Left lobe of liver (tissue), 2 donors: ENCODE data around the gene FAM53B. TPM values are rescaled to one million over a fixed set of nuclear protein-coding genes. Genes with fewer than 3 reads are reported as not detected.
"Not testable (repeated sequence)": the region's sequence is repeated elsewhere in the genome, so short reads cannot be mapped to it uniquely, and the experiment has no call there.

ENCODE experiments used
- ATAC-seq: fragments of 200-7000 bp; cut with Tn5 transposase; one replicate; pipeline ENCODE4 v1.9.1; 2020; ENCODE audit warnings: mild to moderate bottlenecking, moderate library complexity
- DNase-seq: peaks from one replicate; pipeline ENCODE4 v3.0.0-alpha.2; 2020; ENCODE audit warnings: low spot score
- total RNA-seq: library from RNA; stranded (reverse); gene quantifications from one replicate; pipeline ENCODE4 v1.2.1, GENCODE V29; 2021
- donor health status: DM: no; HTN: no; CAD: no; lungs with moderate emphysema.
- donor health status: DM: no; HTN: yes; CAD: no.

FAM53B gene
- total RNA-seq, 1 donor from 2014 or later: 5.7 TPM

DNA sequence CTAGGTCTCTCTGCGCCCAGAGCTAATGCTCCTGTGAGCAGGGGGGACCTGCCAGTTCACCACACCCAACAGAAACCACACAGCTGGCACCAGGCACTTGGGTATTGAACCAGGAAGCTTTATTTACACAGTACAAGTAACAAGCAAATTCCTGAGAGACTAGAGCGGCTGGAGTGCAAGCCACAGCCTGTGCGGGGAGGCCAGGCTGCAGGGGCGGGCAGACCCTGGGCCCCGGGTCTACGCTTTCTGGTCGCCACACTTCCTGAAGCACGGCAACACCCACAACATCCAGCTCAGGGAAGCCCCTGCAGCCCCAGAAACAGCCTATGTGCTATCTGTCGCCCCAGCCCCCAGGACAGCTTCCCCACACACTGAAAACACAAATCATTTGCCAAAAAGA is 125.0 kb downstream of the FAM53B start:
- DNase-seq (no peak), ATAC-seq (no peak)

GRCh38 chr10:124618470-124619073 is 125.6 kb downstream of the FAM53B start:
- ATAC-seq (no peak), DNase-seq (no peak)

GRCh38 chr10:124616836-124617130 is 127.4 kb downstream of the FAM53B start:
- DNase-seq (no peak), ATAC-seq (no peak)

DNA sequence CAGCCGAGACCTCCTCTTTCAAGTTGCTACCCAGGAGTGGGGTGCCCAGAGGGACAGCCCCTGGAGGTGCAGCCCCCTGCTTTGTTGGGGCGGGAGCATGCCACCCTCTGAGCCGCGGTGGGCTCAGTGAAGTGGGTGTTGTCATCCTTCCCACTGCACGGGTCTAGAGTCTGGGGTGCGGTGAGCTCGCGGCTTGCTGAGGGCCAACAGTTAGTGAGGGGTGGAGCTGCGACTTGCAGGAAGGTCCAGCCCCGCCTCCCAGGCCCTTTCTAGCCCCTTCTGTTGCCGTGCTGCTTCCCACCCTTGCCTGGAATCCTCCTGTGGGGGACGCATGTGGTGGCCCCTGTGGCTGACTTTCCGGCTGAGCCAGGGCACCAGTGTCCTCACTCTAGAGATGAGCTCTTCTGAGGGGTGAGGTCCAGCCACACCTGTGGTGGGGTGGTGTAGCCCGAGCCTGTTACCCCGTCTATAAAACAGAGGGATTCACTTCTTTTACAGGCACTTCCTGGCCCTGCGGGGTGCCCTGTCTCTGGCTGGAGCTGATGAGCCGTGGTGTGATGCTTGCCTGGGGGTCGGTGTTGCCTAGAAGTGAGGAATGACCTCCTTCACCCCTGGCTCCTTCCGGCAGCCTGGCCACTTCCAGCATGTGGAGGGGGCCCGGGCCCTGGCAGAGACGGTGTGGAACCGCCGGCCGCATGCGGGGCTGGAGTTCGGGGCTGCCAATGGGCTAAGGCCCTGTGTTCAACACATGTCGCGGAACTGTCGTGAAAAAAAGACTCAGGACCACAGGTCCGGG is 127.9 kb downstream of the FAM53B start:
- ATAC-seq: no peak
- no peak for DNase-seq

- DNase-seq (no peak), ATAC-seq (no peak)
Measured at GRCh38 chr10:124615259-124615658, 128.9 kb downstream of the FAM53B start.

DNA sequence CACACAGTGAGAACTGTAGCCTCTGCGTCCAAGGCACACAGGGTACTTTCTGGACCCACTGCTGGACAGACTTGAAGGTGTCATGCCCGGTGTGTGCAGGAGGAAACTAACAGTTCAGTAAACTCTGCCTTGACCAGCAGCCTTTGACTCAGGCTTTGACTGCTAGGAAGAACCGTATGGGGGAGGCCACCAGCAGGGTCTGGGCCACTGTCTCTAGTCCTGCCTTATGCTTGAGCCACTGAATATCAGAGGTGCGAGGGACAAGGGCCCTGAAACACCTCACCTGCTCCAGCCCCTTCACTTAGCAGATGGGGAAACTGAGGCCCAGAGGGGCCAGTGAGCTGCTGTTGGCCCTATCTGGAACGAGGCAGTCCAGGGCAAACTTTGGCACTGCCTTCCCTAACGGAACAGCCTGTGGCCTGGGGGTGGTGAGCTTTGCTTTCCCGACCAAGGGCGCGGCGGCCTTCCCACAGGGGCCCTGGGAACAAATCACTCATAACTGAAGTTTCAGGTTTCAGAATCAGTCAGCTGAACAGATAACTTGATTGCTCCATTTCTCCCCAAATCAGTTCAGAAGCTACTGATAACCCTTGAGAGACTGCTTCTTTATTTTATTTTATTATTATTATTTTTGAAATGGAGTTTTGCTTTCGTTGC is 130.0 kb downstream of the FAM53B start:
- ATAC-seq: no peak
- DNase-seq: no peak

GRCh38 chr10:124612611-124613498 is 131.3 kb downstream of the FAM53B start:
- peak; percentile 12 for ATAC-seq
- DNase-seq: no peak

DNA sequence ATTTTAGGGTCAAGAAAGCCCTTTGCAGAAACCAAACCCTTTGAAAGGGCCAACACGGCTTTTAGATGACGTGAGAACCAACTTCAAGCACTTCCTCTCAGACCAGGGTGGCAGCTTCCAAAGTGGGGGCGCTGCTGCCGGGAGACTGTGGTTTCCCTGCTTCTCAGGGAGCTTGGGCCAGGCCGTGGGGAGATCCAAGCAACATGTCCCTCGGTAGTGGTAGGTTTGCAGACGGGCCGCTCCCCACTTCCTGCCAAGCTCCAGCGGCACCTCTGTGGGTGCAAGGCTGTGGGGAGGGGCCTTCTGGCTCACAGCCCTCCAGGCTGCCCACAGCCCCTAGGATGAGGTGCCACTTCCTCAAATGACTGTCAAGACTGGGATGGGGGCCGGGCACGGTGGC is 132.4 kb downstream of the FAM53B start:
- DNase-seq (no peak), ATAC-seq (no peak)

GRCh38 chr10:124610851-124611250 is 133.3 kb downstream of the FAM53B start:
- not testable (repeated sequence) for DNase-seq, ATAC-seq

- ATAC-seq, DNase-seq: not testable (repeated sequence)
Measured at GRCh38 chr10:124610186-124610585, 134.0 kb downstream of the FAM53B start.

GRCh38 chr10:124609698-124610097 is 134.5 kb downstream of the FAM53B start:
- ATAC-seq (no peak), DNase-seq (no peak)

GRCh38 chr10:124608093-124608721 is 136.0 kb downstream of the FAM53B start:
- ATAC-seq: no peak
- no peak for DNase-seq

GRCh38 chr10:124607693-124608092 is 136.5 kb downstream of the FAM53B start:
- no peak for ATAC-seq

GRCh38 chr10:124606822-124607221 is 137.4 kb downstream of the FAM53B start:
- no peak for DNase-seq
- no peak for ATAC-seq

More at GRCh38 chr10:124607693-124608092, 136.5 kb downstream of the FAM53B start:
- DNase-seq: no peak

DNA sequence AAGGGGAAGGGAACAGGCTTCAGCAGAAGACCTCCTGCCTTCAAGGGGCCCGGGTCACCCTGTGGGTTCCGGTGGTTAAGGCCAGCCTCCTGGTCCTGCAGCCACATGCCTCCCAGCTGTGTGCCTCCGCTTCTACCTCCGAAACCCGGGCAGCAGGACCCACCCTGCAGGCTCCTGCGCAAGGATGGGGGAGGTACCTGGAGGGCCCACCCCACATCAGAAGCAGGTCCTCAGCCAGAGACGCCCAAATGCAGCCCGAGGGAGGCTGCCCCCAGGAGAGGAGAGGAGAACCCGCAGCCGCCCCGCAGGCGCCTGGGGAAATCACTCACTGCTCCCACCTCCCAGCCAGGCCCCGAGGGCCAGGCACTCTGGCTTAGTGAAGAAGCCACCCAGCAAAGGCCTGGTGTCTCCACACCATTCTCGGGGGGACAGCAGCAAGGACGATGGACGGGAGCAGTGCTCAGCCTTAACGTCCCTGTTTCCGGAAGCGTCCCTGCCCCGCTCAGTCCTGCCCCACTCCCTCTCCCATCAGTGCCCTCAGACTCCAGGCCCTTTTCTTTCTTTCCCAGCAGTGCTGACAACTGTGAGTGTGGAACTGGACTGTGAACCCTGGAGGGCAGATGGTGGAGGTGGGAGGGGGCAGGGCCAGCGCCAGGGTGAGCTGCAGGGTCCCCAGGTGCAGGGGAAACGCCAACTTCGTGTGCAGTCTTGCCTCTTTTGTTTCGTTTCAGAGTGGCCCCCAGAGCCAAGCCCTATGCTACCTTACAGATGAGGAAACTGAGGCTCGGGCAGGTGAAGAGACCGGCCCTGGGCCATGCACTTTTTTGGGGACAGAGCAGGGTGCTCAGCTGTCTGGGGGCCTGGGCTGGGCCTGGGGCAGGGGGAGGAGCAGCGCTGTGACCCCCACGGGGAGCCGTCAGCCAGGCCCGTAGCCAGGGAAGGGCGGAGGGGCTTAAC is 138.0 kb downstream of the FAM53B start:
- ATAC-seq (no peak), DNase-seq (no peak)

DNA sequence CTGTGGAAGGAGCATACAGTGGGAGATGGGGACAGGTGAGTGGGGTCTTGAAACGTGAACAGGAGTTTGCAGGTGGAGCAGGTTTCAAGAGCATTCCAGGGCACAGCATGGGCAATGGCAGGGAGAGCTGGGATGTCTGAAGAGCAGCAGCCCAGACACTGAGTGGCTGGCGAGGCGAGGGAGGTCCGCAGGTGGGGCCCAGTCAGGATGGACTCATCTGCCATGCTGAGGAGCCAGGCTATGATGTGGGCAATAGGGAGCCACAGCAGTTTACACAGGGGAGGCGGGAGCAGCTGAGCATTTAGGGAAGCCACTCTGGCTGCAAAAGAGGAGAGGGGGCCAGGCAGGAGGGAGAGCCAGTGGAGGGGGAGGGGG is 138.7 kb downstream of the FAM53B start:
- no peak for DNase-seq
- ATAC-seq: no peak

DNA sequence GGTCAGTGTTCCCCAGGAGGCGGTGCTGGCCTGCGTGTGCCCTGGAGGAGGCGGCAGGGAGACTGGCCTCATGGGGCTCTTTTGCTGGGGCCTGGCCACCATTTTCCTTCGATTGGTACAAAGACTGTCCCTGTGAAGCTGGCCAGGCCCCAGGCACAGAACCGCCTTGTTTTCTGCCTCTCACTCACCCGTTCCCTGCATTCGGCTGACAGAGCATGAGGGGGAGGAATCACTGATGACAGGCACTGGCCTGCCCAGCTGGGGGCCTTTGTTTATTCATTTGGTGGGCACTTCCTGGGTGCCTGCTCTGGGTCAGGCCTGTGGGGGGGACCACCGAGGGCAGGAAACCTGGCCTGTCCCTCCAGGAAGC is 139.2 kb downstream of the FAM53B start:
- no peak for DNase-seq
- no peak for ATAC-seq

- ATAC-seq (no peak), DNase-seq (no peak)
Measured at GRCh38 chr10:124604214-124605000, 139.8 kb downstream of the FAM53B start.
